HG02870 (cell line): ENCODE data around the gene HERC6.
"Not testable (repeated sequence)": the region's sequence is repeated elsewhere in the genome, so short reads cannot be mapped to it uniquely, and the experiment has no call there.

ENCODE experiments used
- ATAC-seq: cut with Tn5 transposase; IDR thresholded peaks from one replicate; pipeline ENCODE4 v1.9.1; 2021; ENCODE audit warnings: mild to moderate bottlenecking, moderate library complexity; ENCODE audit not compliant: unreplicated experiment

Gene HERC6

GRCh38 chr4:88443486-88443885 is 64.8 kb downstream of the HERC6 start:
- no peak for ATAC-seq

- no peak for ATAC-seq
Observed at GRCh38 chr4:88445252-88445651, 66.6 kb downstream of the HERC6 start.

GRCh38 chr4:88446124-88446523 is 67.5 kb downstream of the HERC6 start:
- ATAC-seq, result no peak

- no peak for ATAC-seq
Observed at GRCh38 chr4:88447371-88448095, 68.9 kb downstream of the HERC6 start.

- ATAC-seq, result not testable (repeated sequence)
Observed at GRCh38 chr4:88448211-88448765, 69.6 kb downstream of the HERC6 start.

- ATAC-seq, result no peak
Observed at GRCh38 chr4:88448889-88449288, 70.2 kb downstream of the HERC6 start.

DNA sequence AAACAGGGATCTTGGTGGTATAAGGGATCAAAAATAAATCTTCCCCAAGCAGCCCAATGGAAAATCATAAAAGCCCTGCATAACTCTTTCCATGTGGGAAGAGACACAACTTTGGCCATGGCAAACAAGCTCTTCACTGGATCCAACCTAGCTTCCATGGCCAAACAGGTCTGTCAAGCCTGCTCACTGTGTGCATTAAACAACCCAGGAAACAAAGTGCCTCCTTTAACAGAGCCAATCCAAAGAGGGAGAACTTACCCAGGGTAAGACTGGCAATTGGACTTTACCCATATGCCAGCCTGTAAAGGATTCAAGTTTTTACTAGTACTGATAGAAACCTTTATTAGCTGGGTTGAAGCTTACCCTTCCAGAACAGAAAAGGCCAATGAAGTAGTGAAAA is 70.6 kb downstream of the HERC6 start:
- ATAC-seq, result no peak

GRCh38 chr4:88451205-88451604 is 72.6 kb downstream of the HERC6 start:
- no peak for ATAC-seq

DNA sequence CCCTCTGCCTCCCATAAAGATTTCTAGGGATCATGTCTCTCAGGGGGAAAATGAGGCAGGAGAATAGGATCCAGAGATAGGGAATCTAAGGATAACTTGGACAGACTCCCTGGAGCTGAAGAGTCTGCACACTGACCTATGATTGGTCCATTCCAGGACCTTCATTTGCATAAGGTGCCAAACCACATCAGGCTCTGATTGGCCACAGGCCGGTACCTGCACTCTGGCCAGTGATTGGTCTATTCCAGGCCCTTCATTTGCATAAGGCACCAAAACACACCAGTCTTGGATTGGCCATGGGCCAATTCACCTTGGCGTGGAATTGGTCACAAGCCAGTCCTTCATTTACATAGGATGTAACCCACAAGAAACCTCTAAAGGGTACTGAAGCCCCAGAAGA is 74.3 kb downstream of the HERC6 start:
- no peak for ATAC-seq

GRCh38 chr4:88456670-88457306 is 78.1 kb downstream of the HERC6 start, which contains the start of gene HERC5:
TSS of gene HERC5 (plus strand) at chr4:88457119. CDS start at chr4:88457270, 151 bp downstream.
- peak; percentile 95 for ATAC-seq

DNA sequence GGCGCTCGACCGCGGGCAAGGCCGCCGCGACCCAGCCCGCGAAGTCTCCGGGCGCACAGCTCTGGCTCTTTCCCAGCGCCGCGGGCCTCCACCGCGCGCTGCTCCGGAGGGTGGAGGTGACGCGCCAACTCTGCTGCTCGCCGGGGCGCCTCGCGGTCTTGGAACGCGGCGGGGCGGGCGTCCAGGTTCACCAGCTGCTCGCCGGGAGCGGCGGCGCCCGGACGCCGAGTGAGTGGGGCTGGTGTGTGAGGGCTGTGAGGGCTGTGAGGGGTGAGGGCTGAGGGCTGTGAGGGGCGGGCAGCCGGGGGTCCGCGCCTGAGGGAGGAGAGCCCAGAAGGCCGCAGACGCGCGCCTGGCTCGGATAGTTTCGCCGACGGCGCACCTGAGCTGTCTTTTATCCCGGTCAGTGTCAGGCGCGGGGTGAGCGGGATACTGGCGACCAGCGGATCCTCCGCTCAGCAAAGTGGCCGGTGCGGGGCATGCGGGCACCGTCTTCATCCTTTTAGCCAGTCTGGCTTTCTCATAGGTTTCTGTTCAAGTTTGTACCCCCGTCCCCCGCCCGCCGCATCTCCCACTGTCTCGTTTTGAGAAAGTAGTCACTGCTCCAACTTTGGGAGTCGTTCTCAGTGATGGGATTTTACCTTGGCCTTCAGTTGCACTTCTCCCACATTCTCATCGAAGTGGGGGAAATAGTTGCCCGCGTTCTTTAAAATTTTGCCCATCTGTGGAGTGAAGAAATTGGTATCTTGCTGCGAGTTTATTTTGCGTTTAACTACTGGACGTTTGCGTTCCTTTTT is 78.9 kb downstream of the HERC6 start:
- peak; percentile 33 for ATAC-seq

- ATAC-seq, result no peak
Observed at GRCh38 chr4:88458104-88458740, 79.6 kb downstream of the HERC6 start.

DNA sequence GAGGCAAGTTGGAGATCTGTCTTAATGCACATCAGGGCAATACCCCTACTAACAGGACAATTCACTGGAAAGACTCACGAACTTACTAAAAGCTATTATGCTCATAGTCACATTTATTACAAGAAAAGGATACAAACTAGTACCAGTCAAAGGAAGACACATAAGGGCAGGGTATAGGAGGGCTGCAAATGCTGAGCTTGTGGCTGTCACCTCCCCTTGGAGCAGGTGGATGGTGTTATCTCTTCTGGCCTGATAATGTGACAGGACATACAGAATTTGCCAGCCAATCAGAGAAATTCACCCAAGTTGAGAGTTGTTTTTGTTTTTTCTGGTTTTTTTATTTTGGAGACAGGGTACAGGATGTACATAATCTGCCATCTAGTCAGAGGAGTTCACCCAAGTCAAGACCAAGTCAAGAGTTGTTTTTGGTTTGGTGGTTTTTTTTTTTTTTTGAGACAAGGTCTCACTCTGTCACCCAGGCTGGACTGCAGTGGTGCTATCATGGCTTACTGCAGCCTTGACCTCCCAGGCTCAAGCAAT is 87.1 kb downstream of the HERC6 start:
- ATAC-seq, result no peak

GRCh38 chr4:88467392-88467791 is 88.7 kb downstream of the HERC6 start:
- no peak for ATAC-seq

GRCh38 chr4:88477229-88477860 is 98.7 kb downstream of the HERC6 start:
- no peak for ATAC-seq

DNA sequence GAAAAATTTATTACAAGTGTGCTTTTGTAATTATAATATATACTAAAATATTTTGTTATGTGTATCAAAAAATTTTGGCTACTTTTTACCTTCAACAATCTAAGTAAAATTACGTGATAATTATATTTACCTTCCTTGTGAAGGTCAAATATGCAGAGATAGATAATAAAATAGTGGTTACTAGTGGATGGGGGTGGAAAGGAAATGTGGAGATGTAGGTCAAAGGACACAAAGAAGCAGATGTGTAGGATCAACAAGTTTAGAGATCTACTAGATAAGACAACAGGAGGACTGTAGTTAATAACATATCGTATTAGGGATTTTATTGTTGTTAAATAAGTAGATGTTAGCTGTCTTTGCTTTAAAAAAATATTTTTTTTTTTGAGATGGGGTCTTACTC is 99.6 kb downstream of the HERC6 start:
- no peak for ATAC-seq

DNA sequence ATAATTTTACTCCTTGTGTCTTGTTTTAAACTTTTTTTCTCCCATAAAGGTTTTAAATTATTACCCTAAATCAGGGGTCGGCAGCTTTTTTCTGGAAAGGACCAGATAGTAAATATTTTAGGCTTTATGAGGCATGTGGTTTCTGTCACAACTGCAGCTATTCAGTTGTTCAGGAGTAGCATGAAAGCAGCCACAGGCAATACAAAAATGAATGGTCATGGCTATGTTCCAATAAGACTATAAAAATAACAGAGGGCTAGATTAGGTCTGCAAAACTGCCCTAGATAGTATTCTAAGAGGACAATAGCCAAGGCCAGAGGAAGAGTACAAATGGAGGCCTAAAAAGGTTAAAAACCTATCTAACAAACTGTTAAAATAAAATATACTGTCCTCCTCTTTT is 102.9 kb downstream of the HERC6 start:
- ATAC-seq, result no peak

DNA sequence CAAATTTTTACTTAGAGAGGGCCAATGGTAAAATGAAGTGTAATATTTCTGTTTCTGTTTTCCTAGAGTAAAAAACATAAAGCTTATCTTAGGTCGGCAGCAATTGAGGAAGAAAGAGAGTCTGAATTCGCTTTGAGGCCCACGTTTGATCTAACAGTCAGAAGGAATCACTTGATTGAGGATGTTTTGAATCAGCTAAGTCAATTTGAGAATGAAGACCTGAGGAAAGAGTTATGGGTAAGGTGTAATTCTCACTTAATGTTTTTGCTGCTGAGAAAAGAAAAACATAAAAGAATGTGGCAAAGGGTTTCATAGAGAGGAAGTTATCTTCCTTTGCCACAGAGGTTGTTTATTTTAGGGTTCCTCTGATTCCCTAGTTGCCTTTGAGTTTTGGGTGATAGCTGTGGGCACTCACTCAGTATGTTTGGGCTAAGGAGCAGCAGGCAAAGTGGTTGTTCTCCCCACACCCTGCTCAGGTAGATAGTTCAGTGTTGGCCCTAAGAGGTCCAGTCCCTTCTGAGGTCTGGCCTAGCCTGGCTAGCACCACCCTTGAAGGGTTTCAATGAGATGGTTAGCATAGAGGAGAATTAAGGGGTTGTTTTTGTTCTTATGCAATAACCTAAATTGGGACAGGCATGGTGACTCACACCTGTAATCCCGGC is 110.6 kb downstream of the HERC6 start:
- ATAC-seq, result no peak
